Upper lobe of left lung (tissue), 4 donors: ENCODE results near the gene PSG2.

Experiments used
- EP300 ChIP-seq, 4 donors: sonication (generic); formaldehyde crosslinking; IDR thresholded peaks; one replicate each; pipeline ENCODE4 v1.5.1; 2017; ENCODE audit warnings: antibody characterized with exemption in 4 of 4, control low read depth in 2 of 4
- POLR2A ChIP-seq, 4 donors: fragments of 450-650 bp; IDR thresholded peaks; one replicate each; pipeline ENCODE4 v1.5.1; 2016 to 2017; ENCODE audit warnings: antibody characterized with exemption in 4 of 4, mild to moderate bottlenecking in 2 of 4
- TF ChIP-seq, protein P1 (sequence below), 6 experiments: fragments of 450-650 bp in 4 of 6; fragments of 200-600 bp in 2 of 6; sonication (generic) in 2 of 6; IDR thresholded peaks; one replicate each; pipeline ENCODE4 v1.5.1; 2016 to 2019; ENCODE audit warnings: antibody characterized with exemption in 6 of 6

GRCh38 chr19:43101950-43102349 is 19.4 kb upstream of the PSG2 start:
- TF ChIP-seq, protein P1, sequence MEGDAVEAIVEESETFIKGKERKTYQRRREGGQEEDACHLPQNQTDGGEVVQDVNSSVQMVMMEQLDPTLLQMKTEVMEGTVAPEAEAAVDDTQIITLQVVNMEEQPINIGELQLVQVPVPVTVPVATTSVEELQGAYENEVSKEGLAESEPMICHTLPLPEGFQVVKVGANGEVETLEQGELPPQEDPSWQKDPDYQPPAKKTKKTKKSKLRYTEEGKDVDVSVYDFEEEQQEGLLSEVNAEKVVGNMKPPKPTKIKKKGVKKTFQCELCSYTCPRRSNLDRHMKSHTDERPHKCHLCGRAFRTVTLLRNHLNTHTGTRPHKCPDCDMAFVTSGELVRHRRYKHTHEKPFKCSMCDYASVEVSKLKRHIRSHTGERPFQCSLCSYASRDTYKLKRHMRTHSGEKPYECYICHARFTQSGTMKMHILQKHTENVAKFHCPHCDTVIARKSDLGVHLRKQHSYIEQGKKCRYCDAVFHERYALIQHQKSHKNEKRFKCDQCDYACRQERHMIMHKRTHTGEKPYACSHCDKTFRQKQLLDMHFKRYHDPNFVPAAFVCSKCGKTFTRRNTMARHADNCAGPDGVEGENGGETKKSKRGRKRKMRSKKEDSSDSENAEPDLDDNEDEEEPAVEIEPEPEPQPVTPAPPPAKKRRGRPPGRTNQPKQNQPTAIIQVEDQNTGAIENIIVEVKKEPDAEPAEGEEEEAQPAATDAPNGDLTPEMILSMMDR (IDR thresholded peaks at IDR 0.05) = no peak
- TF ChIP-seq POLR2A (IDR thresholded peaks at IDR 0.05) = no peak
- no peak for TF ChIP-seq EP300 (IDR thresholded peaks at IDR 0.05)
